GM21723 (cell line): ENCODE measurements around the gene RGS19.

Experiments
- ATAC-seq: cut with Tn5 transposase; IDR thresholded peaks from one replicate; pipeline ENCODE4 v1.9.1; 2021; ENCODE audit warnings: mild to moderate bottlenecking, moderate library complexity; ENCODE audit not compliant: unreplicated experiment

Gene RGS19

DNA sequence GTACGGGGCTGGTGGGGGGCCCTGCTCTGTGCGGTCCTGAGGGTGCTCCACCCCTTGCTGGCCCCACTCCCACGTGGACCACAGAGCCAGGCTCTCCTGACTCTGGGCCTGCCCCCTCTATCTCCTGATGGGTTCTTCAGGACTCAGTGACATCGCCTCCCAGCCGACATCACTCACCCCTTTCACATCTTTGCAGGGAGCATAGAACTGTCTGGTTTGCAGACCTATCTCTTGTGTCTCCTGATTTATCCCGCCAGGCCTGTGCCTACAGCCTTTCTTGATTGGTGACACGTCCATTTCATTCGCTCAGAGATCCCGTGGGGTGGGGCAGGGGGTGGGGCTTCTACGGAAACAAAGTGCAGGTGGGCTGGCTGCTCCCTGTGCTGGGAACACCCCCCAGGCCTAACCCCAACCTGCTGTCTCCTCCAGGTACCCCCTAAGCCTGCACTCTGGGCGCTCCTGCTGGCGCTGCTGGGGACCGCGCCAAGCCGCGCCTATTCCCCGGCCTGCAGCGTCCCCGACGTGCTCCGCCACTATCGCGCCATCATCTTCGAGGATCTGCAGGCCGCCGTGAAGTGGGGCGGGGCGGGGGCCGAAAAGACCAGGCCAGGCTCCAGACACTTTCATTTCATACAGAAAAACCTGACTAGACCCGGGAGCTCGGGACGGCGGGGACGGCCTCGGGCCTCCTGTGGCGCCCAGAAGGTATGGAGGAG lies 41.7 kb downstream of the RGS19 start:
- no peak for ATAC-seq

DNA sequence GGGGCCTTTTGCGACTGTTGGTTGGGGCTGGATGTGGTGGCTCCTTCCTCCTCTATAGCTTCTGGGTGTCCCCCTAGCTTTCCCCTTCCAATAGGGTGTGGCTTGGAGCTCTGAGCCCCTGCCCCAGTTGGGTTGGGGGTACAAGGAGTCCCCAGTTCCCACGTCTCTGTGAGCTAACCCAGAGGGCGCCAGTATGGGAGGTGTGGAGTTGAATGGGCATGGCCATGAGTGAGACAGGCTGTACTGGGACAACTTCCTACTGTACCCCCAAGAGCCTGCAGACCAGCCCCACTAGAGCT lies 42.2 kb downstream of the RGS19 start:
- no peak for ATAC-seq

DNA sequence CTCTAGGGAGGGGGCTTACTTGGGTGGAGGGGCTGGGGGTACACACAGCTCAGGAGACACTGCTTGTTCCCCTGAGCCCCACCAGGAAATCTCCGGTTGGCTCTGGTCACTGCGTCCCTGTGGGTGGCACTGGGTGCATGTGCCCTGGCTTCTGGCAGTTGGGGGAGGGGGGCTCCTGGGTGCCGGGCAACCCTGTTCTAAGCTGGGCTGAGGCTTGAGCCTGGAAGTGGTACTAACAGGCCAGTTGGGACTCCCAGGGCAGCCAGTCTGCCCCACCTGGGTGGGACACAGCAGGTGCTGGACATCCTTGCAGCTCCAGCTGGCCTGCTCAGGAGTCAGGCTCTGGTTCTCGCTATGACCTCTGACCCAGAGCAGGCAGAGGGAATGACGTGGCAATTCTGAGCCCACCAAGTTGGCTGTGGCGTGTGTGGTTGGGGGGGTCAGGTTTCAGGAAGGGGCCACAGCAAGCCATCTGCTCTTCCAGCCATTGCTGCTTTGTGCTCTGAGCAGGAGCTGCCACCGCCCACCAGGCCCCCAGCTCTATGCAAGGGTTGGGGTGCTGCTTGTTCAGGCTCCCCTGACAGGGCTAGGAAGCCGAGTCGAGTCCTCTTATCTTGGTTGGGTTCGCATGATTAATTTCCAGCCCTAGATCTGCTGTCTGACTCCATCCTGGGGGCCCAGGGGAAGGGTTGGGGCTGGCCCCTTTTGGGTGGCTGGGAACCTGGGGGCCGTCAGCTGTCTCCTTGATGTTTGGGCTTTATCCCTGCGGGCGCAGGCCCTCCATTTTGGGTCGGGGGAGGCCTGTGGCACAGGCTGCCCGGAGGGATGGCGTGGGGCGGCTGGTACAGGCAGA lies 42.7 kb downstream of the RGS19 start:
- no peak for ATAC-seq

DNA sequence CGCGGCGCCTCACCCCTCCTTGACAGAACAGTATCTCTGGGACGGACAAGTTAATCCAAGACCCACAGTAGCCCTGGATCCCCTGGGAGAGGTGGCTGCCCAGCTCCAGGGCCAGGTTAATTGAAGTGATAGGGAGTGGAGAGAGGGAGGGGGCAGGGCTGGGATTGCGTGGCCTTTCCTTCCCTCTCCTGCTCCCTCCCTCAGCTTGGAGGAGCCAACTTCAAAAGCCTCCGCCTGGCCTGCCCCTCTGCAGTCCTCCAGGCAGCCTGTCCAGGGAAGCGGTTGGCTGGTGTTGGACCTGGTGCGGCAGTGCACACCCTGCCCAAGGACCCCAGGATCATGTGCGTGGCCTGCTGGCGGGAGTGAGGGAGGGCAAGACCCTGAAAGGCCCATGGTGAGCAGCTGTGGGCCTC lies 43.4 kb downstream of the RGS19 start, which contains the start of gene C20orf204:
Gene C20orf204, plus strand, starts transcription at position 250 of the 413 bp plus-strand sequence. Its CDS starts 142 bp downstream, at position 392.
- no peak for ATAC-seq

GRCh38 chr20:64035066-64035932 lies 44.0 kb downstream of the RGS19 start:
- no peak for ATAC-seq

DNA sequence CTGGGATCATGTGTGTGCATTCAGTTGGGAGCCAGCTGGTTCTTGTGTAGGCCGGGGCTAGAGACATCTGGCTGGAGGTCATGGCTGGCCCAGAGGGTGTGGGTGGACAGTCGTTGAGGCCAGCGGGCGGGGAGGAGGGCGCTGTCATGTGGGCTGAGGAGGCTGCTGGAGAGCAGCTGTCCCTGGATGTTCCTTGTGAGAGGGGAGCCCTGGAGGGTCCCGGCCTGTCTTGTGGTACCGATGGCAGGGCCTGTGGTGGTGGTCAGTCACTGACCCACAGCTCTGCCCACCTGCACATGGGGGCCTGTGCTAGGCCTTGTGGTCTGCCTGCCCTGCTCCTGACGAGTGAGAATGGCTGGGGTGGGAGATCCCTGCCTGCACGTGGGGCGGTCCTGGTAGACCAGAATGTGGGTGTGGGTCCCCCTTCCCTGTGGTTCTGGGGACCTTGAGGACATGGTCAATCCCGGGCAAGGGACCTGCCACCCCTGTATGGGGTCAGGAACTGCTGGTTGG lies 45.3 kb downstream of the RGS19 start:
- no peak for ATAC-seq

- ATAC-seq: no peak
Observed at GRCh38 chr20:64032706-64033624, 46.4 kb downstream of the RGS19 start.

GRCh38 chr20:64031822-64032314 lies 47.5 kb downstream of the RGS19 start:
- no peak for ATAC-seq

GRCh38 chr20:64030371-64031134 lies 48.8 kb downstream of the RGS19 start:
- ATAC-seq: no peak

GRCh38 chr20:64029293-64030117 lies 49.8 kb downstream of the RGS19 start:
- no peak for ATAC-seq

DNA sequence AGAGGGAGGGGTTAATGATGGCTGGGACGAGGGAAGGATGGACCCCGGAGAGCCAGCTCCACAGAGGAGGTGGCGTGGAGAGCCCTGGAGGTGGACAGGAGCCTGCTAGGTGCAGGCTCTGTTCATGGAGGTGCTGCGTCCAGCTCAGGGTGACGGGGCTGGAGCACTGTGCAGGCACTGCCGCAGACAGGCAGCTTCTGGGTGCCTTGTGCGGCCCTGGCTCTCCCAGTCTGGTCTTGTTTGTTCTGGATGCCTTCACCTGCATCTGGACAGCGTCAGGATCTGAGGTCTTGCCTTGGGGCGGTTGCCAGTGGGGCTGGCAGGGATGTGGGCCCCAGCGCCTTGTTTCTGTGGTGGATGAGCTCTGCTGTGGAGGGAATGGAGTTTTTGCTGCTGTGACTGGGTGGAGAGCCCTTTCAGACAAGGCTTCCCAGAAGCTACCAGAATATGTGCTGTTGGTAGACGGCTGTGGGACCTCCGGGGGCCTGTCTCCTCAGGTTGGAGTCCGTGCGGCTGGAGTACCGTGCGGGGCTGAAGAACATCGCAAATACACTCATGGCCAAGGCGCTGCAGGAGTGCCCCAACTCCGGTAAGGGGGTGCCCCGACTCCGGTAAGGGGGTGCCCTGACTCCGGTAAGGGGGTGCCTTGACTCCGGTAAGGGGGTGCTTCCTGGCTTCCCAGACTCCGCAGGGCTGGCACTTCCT lies 51.2 kb downstream of the RGS19 start:
- no peak for ATAC-seq

GRCh38 chr20:64025826-64026412 lies 53.4 kb downstream of the RGS19 start:
- no peak for ATAC-seq

- ATAC-seq: no peak
Observed at GRCh38 chr20:64025101-64025825, 54.1 kb downstream of the RGS19 start.

- ATAC-seq: no peak
Observed at GRCh38 chr20:64024141-64024990, 55.0 kb downstream of the RGS19 start.

DNA sequence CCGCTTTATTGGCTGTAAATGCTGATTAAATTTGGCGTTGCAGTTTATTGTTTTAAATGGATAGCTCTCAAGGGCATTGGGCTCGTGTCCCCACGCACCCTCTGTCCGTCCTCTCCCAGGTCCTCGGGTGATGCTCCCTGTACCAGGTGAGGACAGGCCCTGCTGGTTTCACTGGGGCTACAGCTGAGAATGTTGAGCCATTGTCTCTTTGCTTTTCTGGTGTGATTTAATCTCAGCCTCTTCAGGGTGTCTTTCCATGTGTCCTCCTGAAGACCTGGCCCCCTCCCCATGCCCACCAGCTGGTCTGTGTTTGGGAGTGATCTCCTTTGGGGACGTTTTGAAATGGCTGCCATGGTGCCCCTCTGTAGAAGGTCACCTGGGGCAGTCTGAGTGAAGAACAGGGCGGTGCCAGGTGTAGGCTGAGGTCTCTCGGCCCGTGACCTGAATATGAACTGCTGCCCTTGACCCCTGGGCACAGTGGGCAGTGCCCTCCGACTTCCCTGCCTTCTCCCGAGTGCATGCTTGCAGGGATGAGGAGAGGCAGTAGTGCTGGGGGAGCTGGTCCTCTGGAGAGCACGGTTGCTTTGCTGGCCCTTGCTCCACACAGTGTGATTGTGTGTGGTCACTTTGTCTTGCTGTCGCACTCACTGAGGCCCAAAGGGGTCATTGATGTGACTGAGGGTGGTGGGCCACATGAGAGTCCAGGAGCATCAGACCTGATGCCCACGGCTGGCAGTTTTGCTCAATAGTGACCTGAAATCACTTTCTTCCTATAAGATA lies 55.8 kb downstream of the RGS19 start:
- ATAC-seq: no peak
